Measurements from ENCODE around the gene CAPN2. TPM values are rescaled to one million over a fixed set of nuclear protein-coding genes. Genes with fewer than 3 reads are reported as not detected.

CAPN2 gene
- total RNA-seq, 1 donor from 2014 or later: 62.6 TPM

DNA sequence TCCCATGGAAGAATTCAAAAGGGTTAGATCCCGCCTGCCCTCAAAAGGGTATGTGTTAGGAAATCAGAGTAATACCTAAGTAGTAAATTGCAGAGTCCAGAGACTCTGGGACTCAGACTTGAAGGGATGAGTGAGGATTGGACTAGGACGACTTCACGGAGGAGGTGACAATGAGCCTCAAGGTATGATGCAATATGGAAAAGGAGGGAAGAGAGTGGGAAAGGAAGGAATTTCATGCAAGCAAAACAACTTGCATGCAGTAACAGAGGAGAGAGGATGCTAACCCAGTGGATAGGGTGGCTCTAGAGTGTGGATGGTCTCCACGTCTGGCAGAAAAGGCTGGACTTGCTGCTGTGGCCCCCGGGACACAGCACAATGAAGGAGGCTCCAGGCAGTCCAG lies 4.8 kb downstream of the CAPN2 start:
- Mint-ChIP-seq H3K4me1 (peaks cover 63% of the 10 kb centered on the region), H3K27ac (peak overlapping the region; percentile 90), H3K9me3 (no peaks in the 10 kb centered on the region), H3K27me3 (no peaks in the 10 kb centered on the region), H3K4me3 (peak overlapping the region; percentile 52), H3K36me3 (ENCODE audit: low read depth) (peaks cover 32% of the 10 kb centered on the region)
- TF ChIP-seq, protein P1, sequence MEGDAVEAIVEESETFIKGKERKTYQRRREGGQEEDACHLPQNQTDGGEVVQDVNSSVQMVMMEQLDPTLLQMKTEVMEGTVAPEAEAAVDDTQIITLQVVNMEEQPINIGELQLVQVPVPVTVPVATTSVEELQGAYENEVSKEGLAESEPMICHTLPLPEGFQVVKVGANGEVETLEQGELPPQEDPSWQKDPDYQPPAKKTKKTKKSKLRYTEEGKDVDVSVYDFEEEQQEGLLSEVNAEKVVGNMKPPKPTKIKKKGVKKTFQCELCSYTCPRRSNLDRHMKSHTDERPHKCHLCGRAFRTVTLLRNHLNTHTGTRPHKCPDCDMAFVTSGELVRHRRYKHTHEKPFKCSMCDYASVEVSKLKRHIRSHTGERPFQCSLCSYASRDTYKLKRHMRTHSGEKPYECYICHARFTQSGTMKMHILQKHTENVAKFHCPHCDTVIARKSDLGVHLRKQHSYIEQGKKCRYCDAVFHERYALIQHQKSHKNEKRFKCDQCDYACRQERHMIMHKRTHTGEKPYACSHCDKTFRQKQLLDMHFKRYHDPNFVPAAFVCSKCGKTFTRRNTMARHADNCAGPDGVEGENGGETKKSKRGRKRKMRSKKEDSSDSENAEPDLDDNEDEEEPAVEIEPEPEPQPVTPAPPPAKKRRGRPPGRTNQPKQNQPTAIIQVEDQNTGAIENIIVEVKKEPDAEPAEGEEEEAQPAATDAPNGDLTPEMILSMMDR (IDR thresholded peaks at IDR 0.05): no peak
- DNase-seq (no peak), ATAC-seq (ENCODE audit: low read depth) (no peak)
- POLR2A ChIA-PET: interaction anchor here (0.6 to 1.5 kb wide), 3 partner anchors 10 to 16 kb away, joined by 3 to 9 read pairs (median 6); no protein-coding TSS in a partner anchor
- CTCF ChIA-PET: interaction anchor here (1.0 to 1.5 kb wide), 3 partner anchors 31 to 34 kb away, joined by 3 to 12 read pairs (median 5); no protein-coding TSS in a partner anchor
- intact Hi-C loops (cut with micrococcal nuclease): no loop called here

DNA sequence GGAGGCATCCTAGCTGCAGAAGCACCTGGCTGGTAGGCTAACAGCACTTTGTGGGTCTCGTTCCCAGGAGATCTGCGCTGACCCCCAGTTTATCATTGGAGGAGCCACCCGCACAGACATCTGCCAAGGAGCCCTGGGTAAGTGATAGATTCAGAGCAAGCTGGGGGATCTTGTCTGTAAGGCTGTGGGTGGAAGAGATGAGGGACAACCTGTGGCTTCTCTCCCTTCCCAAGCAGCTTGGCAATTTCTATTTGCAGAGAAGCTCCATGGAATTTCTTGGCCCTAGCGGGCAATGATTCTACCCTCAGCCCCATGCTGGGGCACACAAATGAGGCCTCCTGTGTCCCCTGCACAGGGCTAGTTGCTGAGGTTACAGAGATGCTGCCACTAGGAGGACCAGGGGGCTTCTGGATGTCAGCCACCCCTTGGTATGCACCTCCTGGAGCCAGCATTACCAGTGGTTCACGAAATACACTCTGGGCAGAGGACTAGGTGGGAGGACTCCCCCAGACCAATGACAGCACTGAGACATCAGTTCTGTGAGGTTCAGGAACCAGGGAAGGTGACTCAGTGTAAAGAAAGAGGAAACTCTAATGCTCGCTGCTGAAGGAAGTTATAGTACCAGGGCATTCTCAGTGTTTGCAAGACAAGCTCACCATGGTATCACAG lies 5.5 kb downstream of the CAPN2 start:
- Mint-ChIP-seq H3K27me3 (no peaks in the 10 kb centered on the region), H3K4me1 (peaks cover 63% of the 10 kb centered on the region), H3K36me3 (ENCODE audit: low read depth) (peaks cover 32% of the 10 kb centered on the region), H3K4me3 (no peak overlapping the region), H3K9me3 (no peaks in the 10 kb centered on the region), H3K27ac (peak overlapping the region; percentile 90)
- ChIA-PET POLR2A (interaction anchor here (0.6 to 1.5 kb wide), 2 partner anchors 9 to 911 kb away, joined by 3 to 6 read pairs; no protein-coding TSS in a partner anchor), CTCF (interaction anchor here (0.9 to 1.9 kb wide), 3 partner anchors 9 to 32 kb away, joined by 3 to 6 read pairs (median 3); no protein-coding TSS in a partner anchor)
- no peak for DNase-seq
- intact Hi-C loops (cut with micrococcal nuclease): no loop called here
- ATAC-seq (ENCODE audit: low read depth): peak; percentile 58
- TF ChIP-seq, protein P1 (IDR thresholded peaks at IDR 0.05): no peak

DNA sequence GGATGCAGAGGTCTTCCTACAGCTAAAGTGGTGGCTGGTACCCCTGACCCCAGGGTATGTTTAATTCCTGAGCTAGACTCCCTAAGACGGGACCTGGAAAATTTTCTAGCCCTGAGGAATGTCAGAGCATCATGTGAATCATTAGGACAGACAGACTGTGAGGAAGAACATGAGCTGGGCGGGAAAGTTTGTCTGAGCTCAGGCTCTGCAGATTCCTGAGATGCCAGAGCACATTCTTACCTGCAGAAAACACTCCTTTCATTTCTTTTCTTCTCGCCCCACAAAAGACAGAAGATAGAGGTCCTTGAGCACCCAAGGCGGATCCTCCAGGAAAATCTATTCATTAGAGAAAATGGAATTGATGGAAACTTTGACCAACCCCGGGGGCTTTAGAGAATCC lies 6.5 kb downstream of the CAPN2 start:
- ChIA-PET CTCF (interaction anchor here (1.1 to 1.9 kb wide), 3 partner anchors 8 to 30 kb away, joined by 3 to 6 read pairs (median 3); no protein-coding TSS in a partner anchor), POLR2A (interaction anchor here (0.6 to 0.7 kb wide), 2 partner anchors 912 to 1030 kb away, joined by 3 read pairs; no protein-coding TSS in a partner anchor)
- intact Hi-C loops (cut with micrococcal nuclease): no loop called here
- no peaks in the 10 kb centered on the region for H3K9me3 Mint-ChIP-seq
- ATAC-seq (ENCODE audit: low read depth) (no peak), DNase-seq (no peak)
- H3K27ac Mint-ChIP-seq: no peak overlapping the region
- peaks cover 33% of the 10 kb centered on the region for H3K36me3 Mint-ChIP-seq (ENCODE audit: low read depth)
- peaks cover 53% of the 10 kb centered on the region for H3K4me1 Mint-ChIP-seq
- TF ChIP-seq, protein P1 (IDR thresholded peaks at IDR 0.05): no peak
- no peaks in the 10 kb centered on the region for H3K27me3 Mint-ChIP-seq
- no peak overlapping the region for H3K4me3 Mint-ChIP-seq

DNA sequence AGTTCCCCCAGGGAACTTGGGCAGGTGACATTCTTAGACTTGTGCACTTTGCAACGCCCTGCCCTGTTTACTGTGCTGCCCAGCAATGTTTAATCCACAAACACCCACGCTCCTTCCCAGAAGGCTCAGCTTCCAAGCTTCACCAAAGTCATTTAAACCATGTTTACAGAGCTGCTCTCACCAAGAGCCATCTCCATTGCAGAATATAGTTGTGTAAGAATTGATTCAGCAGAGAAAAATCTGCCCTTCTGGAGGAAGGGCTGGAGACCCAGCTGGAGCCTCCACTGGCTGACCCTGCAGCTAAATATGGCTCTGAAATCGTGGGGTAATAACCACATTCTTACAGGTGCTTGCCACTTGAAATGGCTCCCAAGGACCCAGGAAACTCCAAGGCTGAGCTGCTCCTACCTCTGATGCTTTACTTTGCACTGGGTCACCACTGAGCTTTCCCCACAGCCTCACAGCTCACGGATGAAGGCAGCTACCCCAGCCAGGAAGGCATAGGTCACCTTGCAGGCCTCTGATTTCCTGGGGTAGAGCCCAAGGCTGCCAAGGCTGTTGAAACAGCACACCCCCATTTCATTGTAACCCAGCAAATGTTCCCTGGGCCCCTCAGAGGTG lies 8.7 kb downstream of the CAPN2 start:
- ChIA-PET CTCF (interaction anchor here (1.5 kb wide), 1 partner anchor 28 kb away, joined by 5 read pairs; no protein-coding TSS in a partner anchor), POLR2A (no interaction called here)
- Mint-ChIP-seq H3K27me3 (no peaks in the 10 kb centered on the region), H3K4me1 (peaks cover 47% of the 10 kb centered on the region), H3K9me3 (no peaks in the 10 kb centered on the region), H3K27ac (no peak overlapping the region), H3K4me3 (no peak overlapping the region), H3K36me3 (ENCODE audit: low read depth) (peaks cover 40% of the 10 kb centered on the region)
- intact Hi-C loops (cut with micrococcal nuclease): no loop called here
- TF ChIP-seq, protein P1 (IDR thresholded peaks at IDR 0.05): no peak
- no peak for DNase-seq
- ATAC-seq (ENCODE audit: low read depth): no peak
